Lung (tissue), 12 donors: Measurements from ENCODE around the gene PNLIPRP3. TPM values are rescaled to one million over a fixed set of nuclear protein-coding genes. Genes with fewer than 3 reads are reported as not detected.

ENCODE experiments used
- ATAC-seq: fragments of 200-7000 bp; cut with Tn5 transposase; one replicate; pipeline ENCODE4 v1.9.1; 2020; ENCODE audit warnings: moderate number of reproducible peaks; ENCODE audit not compliant: insufficient read depth, low FRiP score
- DNase-seq, 3 donors: peaks; one replicate each; pipeline ENCODE4 v3.0.0-alpha.2; 2013 to 2017
- H3K27ac ChIP-seq, 2 donors: one replicate each; pipeline ENCODE4 v1.5.1; 2013; ENCODE audit warnings: mild to moderate bottlenecking in 2 of 2, moderate library complexity in 2 of 2, control low read depth in 1 of 2, inconsistent platforms in 1 of 2, low read depth in 1 of 2, low read length in 1 of 2
- H3K27me3 ChIP-seq, 3 donors: one replicate each; pipeline ENCODE4 v1.5.1; 2013; ENCODE audit warnings: low read length in 2 of 3; ENCODE audit not compliant: control insufficient read depth in 3 of 3, insufficient read depth in 3 of 3
- H3K36me3 ChIP-seq, 4 donors: one replicate each; pipeline ENCODE4 v1.5.1; 2013; ENCODE audit warnings: low read length in 4 of 4, mild to moderate bottlenecking in 1 of 4, moderate library complexity in 1 of 4; ENCODE audit not compliant: control insufficient read depth in 4 of 4, insufficient read depth in 4 of 4
- H3K4me1 ChIP-seq, 5 donors: one replicate each; pipeline ENCODE4 v1.5.1; 2013; ENCODE audit warnings: low read length in 5 of 5, mild to moderate bottlenecking in 2 of 5, moderate library complexity in 1 of 5; ENCODE audit not compliant: control insufficient read depth in 5 of 5, insufficient read depth in 5 of 5
- H3K4me3 ChIP-seq: one replicate; pipeline ENCODE4 v1.5.1; 2013; ENCODE audit warnings: mild to moderate bottlenecking, control low read depth, moderate library complexity
- H3K9ac ChIP-seq, 2 donors: one replicate each; pipeline ENCODE4 v1.5.1; 2013; ENCODE audit warnings: low read length in 2 of 2, control low read depth in 1 of 2; ENCODE audit not compliant: insufficient read depth in 1 of 2
- H3K9me3 ChIP-seq, 4 donors: one replicate each; pipeline ENCODE4 v1.5.1; 2013; ENCODE audit warnings: low read length in 3 of 4, mild to moderate bottlenecking in 1 of 4, moderate library complexity in 1 of 4; ENCODE audit not compliant: control insufficient read depth in 4 of 4, insufficient read depth in 3 of 4
- WGBS, 2 donors: extraction: QIAGEN DNeasy Blood & Tissue Kit; methylation state at CpG; one replicate each; pipeline ENCODE4 v1.1.7; 2013; 5-methylcytosine and 5-hydroxymethylcytosine counted together
- polyA plus RNA-seq, 2 donors: library from polyadenylated mRNA; stranded (reverse); fragments of 200-250 nt; gene quantifications; one replicate each; pipeline ENCODE4 v1.2.1, GENCODE V29; 2013
- total RNA-seq, 2 donors: library from RNA; depleted of rRNA in 1 of 2; stranded (reverse); fragments of >200 nt in 1 of 2; gene quantifications; one replicate each; pipeline ENCODE4 v1.2.1, GENCODE V29; 2014 to 2021
- TF ChIP-seq, protein P1 (sequence below): IDR thresholded peaks from 2 replicates; pipeline ENCODE4 v1.5.1; 2012; ENCODE audit warnings: mild to moderate bottlenecking; ENCODE audit errors: control extremely low read depth, extremely low read depth
- donor health status: control.
- donor health status: control.
- donor health status: Bipolar disorder and iron deficiency.
- donor health status: healthy.
- donor health status: DM: yes; HTN: yes; CAD: no.

Gene PNLIPRP3
- total and polyA plus RNA-seq, 4 donors, result not detected

GRCh38 chr10:116430288-116430687 lies 2.6 kb downstream of the PNLIPRP3 start:
- H3K9me3 ChIP-seq, result peaks cover 0 to 3% (median 0%) of the 10 kb centered on the region in 4 donors
- DNase-seq, result no peak
- H3K9ac ChIP-seq, result no peak overlapping the region
- peaks cover 0 to 3% (median 0%) of the 10 kb centered on the region in 5 donors for H3K4me1 ChIP-seq
- H3K27ac ChIP-seq, result no peak overlapping the region
- no peaks in the 10 kb centered on the region for H3K27me3 ChIP-seq
- 32 to 57% methylated on average over 1 of the region's 1 CpG for WGBS, 2 donors
- no peaks in the 10 kb centered on the region for H3K36me3 ChIP-seq
- TF ChIP-seq, protein P1, sequence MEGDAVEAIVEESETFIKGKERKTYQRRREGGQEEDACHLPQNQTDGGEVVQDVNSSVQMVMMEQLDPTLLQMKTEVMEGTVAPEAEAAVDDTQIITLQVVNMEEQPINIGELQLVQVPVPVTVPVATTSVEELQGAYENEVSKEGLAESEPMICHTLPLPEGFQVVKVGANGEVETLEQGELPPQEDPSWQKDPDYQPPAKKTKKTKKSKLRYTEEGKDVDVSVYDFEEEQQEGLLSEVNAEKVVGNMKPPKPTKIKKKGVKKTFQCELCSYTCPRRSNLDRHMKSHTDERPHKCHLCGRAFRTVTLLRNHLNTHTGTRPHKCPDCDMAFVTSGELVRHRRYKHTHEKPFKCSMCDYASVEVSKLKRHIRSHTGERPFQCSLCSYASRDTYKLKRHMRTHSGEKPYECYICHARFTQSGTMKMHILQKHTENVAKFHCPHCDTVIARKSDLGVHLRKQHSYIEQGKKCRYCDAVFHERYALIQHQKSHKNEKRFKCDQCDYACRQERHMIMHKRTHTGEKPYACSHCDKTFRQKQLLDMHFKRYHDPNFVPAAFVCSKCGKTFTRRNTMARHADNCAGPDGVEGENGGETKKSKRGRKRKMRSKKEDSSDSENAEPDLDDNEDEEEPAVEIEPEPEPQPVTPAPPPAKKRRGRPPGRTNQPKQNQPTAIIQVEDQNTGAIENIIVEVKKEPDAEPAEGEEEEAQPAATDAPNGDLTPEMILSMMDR, result no peak
- no peak overlapping the region for H3K4me3 ChIP-seq
- no peak for ATAC-seq

DNA sequence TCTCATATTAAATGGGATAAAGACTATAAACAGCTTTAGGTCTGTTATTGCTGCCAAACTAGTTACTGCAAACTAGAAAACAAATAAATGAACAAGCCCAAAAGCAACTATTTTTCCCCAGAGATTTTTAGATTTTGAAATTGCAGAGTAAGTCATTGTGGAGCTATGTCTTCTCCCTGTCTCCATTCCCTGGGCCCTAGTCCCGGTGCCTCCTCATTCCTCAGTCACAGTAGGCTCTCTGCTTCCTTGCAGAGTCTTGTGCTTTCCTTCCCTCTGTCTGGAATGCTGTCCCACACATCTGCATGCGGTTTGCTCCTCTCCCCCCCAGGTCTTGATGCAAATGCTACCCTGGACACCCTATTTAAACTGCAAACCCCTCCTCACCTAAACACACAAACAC lies 4.0 kb downstream of the PNLIPRP3 start:
- no peak for ATAC-seq
- 65 to 76% methylated on average over 2 of the region's 2 CpGs for WGBS, 2 donors

DNA sequence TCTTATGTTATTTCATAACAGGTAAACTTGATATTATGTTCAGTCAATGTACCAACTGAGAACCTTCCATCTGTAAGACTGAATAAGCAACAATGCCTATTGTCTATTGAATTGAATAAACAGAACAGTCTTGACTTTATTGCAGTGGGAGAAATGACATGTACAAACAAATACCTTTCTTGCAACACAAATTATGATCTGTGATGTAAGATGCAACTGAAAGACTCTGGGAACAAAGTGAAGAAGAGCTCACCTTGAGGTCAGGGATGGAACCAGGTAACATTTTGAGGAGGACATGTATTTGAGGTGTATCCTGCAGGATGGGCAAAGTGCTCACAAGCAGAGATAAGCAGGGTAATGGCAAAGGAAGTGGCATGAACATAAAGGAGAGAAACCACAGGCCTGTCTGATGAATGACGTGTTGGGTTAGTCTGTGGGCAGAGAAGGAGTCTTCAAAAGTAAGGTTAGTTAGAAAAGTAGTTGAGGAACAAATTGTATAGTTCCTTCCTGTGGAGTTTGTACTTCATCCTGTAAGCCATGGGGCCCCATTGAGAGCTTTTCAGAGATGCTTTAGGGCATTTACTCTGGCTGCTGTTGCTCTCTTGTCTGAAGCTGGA lies 9.5 kb downstream of the PNLIPRP3 start:
- TF ChIP-seq, protein P1, result no peak
- Histone ChIP-seq H3K27me3 (no peaks in the 10 kb centered on the region), H3K9ac (no peak overlapping the region), H3K9me3 (no peaks in the 10 kb centered on the region), H3K4me1 (no peaks in the 10 kb centered on the region), H3K36me3 (no peaks in the 10 kb centered on the region), H3K4me3 (no peak overlapping the region), H3K27ac (no peak overlapping the region)
- 14 to 39% methylated on average over 1 of the region's 1 CpG for WGBS, 2 donors
- ATAC-seq (no peak), DNase-seq (no peak)

More for the DNA sequence above, 4.0 kb downstream of the PNLIPRP3 start:
- TF ChIP-seq, protein P1, result no peak
- Histone ChIP-seq H3K4me1 (peaks cover 0 to 3% (median 0%) of the 10 kb centered on the region in 5 donors), H3K9ac (no peak overlapping the region), H3K27ac (no peak overlapping the region), H3K27me3 (no peaks in the 10 kb centered on the region), H3K9me3 (peaks cover 0 to 3% (median 0%) of the 10 kb centered on the region in 4 donors), H3K4me3 (no peak overlapping the region), H3K36me3 (no peaks in the 10 kb centered on the region)
- no peak for DNase-seq
